Forelimb muscle (tissue), 1 donor: Measurements from ENCODE around the gene MMD2. TPM values are rescaled to one million over a fixed set of nuclear protein-coding genes. Genes with fewer than 3 reads are reported as not detected.

ENCODE experiments used
- DNase-seq: peaks from one replicate; pipeline ENCODE4 v3.0.0-alpha.2; 2013; ENCODE audit warnings: low read depth
- polyA plus RNA-seq: library from polyadenylated mRNA; unstranded; fragments of 120-200 nt; gene quantifications from one replicate; pipeline ENCODE4 v1.2.1, GENCODE V29; 2013; ENCODE audit not compliant: insufficient read length

The MMD2 gene
- polyA plus RNA-seq, 1 donor: not detected

DNA sequence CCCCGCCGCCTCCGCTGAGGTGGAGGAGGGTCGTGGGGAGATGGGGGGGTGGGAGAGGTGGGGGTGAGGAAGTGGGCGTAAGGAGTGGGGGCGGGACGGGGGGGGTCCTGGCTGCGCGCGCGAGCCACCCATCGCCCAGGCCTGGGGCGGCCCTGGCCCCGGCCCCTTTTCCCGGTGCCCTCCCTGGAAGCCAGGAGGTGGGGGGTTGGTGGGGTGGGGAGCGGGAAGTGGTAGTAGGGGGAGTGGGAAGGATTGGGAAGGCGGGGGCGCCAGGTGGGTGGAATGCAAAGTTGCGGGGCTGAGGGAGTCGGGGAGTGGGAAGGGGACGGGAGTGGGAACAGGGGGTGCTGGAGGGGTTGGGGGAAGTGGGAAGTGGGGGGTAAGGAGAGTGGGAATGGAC lies 319 bp upstream of the MMD2 start:
- DNase-seq: no peak

DNA sequence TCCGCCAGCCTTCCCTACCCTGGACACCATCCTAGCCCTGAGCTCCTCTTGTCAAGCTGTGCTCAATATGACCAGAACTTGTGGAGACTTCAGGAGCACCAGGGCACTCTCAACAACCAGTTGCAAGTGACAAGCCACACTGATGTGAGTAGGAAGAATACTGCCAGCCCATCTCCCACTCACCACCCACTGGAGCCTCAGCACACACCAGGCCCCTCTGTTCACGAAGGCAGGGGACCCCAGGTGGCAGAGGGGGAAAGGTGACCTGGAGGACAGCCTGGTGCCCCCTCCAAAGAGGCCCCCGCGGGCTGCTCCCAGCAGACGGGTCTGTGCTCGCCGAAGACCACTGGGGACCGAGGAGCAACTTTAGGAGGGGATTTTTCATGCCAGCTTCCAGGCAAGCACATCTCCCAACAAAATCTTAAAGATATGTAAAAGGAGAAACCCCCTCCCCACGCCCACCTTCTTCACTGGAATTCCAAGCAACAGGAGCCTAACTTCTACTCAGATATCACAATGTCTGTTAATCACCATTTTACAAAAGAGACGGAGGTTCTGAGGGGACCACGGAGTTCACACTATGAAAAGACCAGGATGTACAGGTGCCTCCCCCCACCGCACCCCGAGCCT lies 1.0 kb downstream of the MMD2 start:
- DNase-seq: no peak

DNA sequence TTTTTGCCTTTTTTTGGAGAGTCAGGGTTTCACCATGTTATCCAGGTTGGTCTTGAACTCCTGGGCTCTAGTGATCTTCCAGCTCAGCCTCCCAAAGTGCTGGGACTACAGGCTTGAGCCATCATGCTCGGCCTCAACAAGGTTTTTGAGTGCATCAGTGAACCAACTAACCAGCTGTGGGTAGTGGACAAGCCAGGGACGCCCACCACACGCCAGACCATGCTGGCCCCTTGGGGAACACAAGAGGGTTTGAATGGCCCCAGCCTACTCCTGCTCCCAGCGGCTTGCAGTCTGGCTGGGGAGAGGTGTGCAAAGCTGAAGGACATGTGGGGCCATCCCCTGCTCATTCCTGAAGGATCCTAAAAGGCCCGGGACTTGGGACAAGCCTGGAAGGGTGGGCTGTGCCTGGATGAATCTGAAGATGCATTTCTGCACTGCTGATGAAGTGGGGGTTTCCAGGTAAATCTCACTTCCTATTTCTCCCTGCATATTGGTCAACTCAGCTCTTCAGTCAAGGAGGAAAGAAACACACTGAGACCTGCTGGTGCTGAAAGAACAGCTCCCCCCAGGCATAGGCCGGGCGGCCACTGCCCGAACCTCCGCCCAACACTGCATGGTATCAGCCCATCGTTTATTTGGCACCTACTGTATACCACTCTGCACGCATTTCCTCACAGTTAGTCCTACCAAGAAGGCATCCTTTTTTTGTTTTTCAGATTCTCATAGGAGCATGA lies 6.9 kb downstream of the MMD2 start:
- DNase-seq: no peak

DNA sequence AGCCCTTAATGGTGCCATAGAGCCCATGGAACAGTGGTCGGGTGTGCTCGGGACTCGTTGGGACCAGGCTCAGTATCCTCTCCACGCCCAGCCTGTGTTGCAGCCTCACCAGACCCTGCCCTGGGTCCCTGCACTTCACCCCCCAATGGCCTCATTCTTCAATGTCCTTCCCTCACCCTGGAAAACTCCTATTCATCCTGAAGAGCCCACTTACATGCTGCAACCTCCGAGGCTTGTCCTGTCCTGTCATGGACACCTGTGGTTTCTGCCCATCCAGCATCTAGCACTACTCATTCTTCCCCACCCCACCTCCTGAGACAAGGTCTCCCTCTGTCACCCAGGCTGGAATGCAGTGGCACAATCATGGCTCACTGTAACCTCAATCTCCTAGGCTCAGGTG lies 7.7 kb downstream of the MMD2 start:
- no peak for DNase-seq

DNA sequence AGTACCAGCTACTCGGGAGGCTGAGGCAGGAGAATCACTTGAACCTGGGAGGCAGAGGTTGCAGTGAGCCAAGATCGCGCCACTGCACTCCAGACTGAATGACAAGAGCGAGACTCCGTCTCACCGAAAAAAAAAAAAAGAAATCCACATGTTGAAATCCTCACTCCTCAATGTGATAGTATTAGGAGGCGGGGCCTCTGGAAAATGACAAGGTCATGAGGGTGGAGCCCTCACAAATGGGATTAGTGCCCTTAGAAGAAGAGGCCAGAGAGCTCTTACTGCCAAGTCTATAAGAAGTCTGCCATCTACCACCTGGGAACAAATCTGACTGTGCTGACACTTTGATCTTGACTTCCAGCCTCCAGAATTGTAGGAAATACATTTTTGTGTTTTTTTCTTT lies 10.6 kb downstream of the MMD2 start:
- no peak for DNase-seq

DNA sequence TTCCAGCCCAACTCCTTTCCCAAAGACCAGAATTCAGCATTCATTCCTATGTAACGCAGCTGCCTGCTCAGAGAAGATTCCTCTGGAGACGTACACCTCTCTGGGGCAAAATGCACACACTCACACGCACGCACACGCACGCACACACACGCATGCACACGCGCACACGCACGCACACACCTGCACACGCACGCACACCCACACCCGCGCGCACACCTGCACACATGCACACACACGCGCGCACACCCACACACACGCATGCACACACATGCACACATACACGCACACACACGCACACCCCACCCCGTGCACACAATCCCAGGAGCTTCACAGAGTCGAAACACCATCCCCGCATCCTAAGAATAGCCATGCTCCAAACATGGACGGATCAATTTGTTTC lies 13.0 kb downstream of the MMD2 start:
- DNase-seq: no peak

DNA sequence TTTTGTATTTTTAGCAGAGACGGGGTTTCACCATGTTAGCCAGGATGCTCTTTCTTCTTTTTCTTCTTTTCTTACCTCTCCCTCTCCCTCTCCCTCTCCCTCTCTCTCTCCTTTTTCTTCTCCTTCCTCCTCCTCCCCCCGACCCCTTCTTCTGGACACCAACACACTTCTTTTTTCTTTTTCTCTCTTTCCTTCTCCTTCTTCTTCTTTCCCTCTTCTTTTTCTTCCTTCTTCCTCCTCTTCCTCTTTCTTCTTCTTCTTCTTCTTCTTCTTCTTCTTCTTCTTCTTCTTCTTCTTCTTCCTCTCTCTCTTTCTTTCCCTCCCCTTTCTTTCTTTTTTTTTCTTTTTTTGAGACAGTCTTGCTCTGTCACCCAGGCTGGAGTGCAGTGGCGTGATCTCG lies 14.0 kb downstream of the MMD2 start:
- DNase-seq: no peak

DNA sequence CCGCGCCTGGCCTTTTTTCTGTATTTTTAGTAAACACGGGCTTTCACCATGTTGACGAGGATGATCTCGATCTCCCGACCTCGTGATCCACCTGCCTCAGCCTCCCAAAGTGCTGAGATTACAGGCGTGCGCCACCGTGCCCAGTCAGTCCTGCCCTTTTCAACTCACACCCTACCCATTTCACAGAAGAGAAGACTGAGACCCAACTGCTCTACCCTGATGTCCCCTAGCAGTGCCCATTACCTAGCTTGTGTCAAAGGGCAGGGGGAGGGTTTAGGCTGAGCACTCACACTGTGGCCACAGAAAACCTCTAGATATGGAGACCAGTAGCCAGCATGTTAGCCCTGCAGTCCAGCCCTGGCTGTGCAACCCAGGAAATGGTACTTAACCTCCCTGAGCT lies 15.7 kb downstream of the MMD2 start:
- DNase-seq: no peak

DNA sequence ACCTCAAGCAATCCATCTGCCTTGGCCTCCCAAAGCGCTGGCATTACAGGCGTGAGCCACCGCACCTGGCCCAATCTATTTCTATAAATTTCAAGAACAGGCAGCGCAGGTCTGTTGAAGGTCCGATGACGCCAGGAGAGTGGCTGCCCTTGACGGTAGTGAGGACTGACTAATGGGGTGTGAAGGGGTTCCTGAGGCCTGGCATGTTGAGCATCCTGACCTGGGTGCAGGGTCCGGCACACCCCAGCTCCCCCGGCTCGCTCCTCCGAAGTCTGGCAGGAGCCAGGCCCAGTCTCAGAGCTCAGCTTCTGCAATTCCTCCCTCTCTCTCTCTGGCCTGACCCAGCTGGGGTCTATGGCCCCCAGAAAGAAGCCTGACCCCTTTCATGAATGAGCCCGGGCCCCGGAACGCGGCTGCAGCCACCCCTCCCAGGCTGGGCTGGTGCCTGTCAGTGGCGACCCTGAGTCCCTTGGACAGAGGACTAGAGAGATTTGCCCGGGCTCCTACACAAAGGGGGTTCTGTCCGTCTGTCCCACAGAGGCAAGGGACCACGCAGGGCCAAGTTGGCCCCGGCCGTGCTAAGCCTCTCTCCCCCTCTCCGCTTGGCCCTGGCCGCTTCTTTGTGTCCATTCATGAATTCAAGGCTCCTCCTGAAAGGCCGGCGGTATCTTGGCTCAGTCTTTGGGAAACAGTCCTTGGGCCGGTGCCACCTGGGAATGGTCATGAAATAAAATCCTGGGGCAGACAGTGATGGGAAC lies 18.8 kb downstream of the MMD2 start:
- no peak for DNase-seq

DNA sequence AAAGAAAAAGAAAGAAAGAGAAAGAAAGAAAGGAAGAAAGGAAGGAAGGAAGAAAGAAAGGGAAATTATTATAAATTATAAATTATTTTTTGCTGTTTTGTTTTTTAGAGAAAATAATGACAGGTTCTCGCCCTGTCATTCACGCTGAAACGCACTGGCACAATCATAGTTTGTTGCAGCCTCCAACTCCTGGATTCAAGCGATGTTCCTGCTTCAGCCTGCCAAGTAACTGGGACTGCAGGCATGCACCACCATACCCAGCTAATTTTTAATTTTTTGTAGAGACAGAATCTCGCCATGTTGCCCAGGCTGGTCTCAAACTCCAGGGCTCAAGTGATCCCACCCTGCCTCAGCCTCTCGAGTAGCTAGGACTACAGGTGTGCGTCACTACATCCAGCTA lies 21.6 kb downstream of the MMD2 start:
- no peak for DNase-seq

DNA sequence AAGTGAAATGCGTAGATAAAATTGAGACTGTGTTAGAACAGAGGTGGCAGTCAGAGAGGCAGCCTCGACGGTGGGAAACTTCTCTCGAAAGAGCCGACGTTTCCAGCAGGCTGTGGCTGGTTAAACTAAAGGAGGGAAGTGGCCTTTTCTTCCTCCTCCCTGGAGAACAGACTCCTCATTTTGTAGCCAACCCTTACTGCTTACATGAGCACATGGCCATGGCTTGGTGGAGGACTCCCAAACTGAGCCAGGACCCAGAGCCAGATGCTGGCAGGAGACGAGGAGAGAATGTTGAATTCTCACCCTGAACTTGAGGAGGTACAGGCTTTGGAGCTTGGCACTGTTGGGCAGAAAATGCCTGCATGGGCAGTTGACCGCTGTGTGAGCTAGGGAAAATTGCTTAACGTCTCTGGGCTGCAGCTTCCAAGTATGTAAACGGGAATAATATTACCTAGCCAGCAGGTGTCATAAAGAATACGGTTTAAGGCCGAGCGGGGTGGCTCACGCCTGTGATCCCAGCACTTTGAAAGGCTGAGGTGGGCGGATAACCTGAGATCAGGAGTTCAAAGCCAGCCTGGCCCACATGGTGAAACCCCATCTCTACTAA lies 24.5 kb downstream of the MMD2 start:
- DNase-seq: no peak

DNA sequence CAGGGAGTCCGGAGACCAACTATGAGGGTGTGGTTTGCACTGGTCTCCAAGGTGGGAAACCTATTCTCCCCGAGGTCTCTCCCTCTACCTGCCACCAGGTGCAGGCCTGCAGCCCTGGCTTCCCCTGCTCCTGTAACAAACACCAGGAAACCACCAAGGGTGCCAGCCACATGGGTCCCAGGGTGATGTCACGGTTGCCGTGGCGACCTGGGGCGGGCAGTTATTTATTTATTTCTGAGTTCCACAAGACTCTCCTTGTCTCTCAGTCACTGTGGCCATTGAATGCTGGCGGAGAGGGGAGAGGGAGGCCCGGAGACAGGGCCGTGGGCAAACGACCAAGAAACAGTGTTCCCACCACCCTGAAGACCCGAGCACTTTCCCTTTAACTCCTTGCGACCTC lies 27.0 kb downstream of the MMD2 start:
- no peak for DNase-seq

DNA sequence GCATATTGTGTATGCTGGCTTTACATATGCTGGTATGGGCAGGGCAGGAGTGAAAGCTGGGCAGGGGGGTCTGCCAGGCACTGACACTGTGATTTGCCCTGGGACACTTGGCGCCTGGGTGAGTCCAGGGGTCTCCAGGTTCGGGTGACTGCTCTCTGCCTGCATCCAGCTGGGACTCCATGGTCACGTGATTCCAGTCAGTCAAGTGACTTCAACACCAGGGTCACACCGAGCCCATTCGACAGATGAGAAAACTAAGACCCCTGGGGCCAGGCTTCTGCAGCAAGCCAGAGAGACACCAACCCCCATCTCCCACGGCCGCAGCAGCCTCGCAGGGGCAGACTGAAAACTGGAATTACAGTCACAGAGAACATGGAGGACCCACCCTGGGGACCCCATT lies 30.0 kb downstream of the MMD2 start:
- DNase-seq: no peak

DNA sequence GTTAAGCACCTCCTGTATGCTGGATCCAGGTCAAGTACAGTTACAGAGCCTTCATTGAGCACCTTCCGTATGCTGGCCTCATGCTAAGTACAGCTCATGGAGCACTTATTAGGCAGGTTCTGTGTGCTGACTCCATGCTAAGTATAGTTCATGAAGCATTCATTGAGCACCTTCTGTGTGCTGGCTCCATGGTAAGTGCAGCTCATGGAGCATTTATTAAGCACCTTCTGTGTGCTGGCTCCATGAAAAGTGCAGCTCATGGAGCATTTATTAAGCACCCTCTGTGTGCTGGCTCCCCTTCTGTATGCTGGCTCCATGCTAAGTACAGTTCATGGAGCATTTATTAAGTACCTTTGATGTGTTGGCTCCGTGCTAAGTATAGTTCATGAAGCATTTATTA lies 30.5 kb downstream of the MMD2 start:
- no peak for DNase-seq

DNA sequence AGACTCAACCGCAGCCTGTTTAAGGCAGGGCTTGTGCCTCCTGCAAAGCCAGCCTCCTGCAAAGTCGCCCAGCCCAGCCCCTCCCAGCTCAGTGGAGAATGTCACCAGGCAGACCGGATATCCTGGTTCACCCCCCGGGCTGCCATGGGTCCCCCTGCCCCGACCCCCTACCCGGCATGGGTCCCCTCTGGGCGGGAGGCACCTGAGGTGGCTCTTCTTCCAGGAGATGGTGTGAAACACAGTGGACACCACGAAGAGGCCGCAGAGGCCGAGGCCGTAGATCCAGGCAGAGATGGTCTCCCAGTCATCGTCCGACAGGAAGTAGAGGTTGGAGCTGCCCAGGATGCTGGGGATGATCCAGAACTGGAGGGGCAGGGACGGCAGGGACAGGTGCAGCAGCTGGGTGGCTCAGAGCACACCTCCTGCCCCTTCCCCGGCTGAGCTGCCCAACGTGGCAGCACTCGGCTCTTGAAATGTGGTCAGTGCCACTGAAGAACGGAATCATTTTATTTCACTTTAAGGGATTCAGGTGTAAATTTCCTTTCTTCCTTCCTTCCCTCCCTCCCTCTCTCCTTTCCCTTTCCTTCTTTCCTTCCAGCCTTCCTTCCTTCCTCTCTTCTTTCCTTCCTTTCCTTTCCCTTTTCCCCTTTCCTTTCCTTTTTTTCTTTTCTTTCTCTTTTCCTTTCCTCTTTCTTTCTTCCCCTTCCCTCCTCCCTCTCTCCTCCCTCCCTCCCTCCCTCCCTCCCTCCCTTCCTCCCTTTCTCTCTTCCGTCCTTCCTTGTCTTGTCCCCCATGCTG lies 38.8 kb downstream of the MMD2 start:
- DNase-seq: no peak

DNA sequence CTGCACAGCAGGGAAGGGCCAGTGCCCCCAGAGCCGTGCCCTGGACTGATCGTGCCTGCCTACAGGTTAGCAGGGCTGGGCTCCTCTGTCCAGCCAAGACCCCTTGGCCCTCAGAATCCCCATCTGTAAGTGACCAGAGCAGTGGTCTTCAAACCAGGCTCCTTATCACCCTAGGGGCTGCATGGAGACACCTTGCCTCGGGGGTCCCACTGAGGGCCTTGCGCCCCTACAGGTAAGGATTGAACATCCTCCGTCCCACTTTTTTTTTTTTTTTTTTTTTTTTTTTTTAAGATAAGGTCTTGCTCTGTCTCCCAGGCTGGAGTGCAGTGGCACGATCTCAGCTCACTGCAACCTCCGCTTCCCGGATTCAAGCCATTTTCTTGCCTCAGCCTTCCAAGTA lies 42.9 kb downstream of the MMD2 start:
- DNase-seq: no peak

DNA sequence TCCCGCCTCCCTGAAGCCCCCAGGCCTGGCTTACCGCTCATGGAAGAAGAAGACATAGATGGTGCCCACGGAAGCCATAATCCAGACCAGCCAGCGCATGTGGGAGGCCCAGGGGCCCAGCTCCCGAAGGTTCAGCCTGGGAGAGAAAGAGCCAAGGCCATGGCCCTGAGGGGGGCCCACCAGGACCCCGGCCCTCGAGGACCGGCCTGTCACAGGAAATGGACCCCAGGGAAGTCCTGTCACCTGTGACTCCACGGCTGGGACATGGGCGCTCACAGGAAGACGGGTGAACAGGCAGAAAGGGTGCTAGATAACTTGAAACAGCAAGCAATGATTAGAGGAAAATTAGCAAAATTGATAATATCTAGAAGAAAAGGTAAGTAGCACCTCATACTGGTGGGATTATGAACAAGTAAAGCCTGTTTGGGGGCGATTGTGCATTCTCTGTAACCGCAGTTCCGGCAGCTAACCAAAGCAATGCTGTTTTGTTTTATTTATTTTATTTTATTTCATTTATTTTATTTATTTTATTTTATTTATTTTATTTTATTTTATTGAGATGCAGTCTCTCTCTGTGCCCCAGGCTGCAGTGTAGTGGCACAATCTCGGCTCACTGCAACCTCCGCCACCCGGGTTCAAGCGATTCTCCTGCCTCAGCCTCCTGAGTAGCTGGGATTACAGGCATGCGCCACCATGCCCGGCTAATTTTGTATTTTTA lies 47.7 kb downstream of the MMD2 start:
- DNase-seq: no peak

DNA sequence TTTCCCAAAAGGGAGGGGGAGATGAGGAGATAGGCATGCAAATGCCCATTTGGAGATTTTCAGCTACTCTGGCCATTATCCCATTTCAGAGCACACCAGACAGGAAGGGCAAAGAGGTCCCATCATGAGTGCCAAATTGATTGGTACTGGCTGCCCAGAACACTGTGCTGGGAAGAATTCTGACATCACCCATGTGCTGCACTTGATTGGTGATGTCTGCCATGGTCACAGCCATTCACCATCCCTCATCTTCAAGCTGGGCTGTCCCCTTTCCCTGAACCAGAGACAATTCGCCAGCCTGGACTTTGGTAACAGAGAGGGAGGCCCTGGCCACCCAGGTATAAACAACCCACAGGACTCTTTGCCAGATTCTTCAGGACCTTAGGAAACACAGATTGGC lies 52.3 kb downstream of the MMD2 start:
- no peak for DNase-seq

DNA sequence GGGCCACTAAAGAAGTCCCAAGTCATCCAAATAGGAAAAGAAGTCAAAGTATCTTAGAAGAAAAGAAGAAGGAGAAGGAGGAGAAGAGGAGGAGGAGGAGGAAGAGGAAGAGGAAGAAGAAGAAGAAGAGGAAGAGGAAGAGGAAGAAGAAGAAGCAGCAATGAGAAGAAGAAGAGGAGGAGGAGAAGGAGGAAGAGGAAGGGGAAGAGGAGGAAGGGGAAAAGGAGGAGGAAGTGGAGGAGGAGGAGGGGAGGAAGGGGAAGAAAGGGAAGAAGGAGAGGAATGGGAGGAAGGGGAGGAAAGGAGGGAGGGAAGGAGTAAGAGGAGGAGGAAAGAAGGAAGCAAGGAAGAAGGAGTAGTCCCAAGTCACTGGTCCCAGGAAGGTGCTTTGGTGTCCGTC lies 53.8 kb downstream of the MMD2 start:
- DNase-seq: no peak

DNA sequence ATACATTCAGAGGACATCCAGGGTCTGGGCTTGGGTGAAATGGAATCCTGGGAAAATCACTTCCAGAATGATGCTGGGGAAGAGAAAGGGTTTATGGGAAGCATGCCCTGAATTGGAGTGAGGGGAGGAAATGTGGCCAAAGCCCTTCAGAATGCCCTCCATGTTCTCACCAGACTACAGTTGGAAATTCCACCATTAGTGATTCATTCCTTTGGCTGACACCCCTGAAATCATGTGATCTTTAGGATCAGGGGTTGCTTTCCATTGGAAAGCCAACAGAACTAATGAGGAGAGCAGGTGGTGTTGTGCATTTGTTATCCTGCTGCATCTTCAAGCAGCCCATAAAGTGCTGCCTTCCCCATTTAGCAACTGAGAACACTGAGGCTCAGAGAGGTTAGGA lies 54.6 kb downstream of the MMD2 start:
- no peak for DNase-seq

DNA sequence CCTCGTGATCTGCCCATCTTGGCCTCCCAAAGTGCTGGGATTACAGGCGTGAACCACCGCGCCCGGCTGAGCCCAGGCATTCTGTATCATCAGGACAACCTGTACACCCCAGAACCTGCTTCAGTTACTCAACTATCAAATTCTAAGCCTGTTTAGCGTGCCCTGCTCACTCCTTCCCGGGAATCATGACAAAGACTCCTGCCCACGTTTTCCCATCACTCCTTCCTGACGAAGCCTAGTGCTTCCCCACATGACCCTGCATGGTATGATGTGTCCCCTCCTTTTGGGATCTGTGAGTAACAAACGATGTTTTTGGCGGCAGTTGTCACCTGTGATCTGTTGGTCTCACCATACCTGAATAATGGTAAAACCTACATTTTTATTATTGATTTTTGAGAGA lies 63.2 kb downstream of the MMD2 start:
- DNase-seq: no peak
